Measurements from ENCODE around the gene SIGLEC8.
"Not testable (repeated sequence)": the region's sequence is repeated elsewhere in the genome, so short reads cannot be mapped to it uniquely, and the experiment has no call there.

SIGLEC8 gene

DNA sequence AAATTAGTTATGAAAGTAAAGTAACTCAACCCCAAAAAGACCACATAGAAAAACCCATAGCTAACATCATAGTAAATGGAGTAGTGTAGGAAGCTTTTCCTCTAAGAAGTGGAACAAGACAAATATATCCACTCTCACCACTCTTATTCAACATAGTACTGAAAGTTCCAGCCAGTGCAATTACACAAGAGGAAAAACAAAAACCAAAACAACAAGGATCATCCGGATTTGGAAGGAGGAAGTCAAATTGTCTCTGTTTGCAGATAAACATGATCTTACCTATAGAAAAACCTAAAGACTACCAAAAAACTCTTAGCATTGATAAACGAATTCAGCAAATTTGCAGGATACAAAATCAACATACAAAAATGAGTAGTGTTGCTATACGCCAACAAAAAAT, 8.5 kb upstream of the SIGLEC8 start:
- no peak overlapping the region for H2AFZ ChIP-seq (ENCODE audit: low read length)
- H2BK5ac ChIP-seq (ENCODE audit: low read length): no peak overlapping the region
- H2BK12ac ChIP-seq (ENCODE audit: low read length): no peak overlapping the region
- no peak overlapping the region for H4K8ac ChIP-seq (ENCODE audit: low read depth, low read length)
- no peak overlapping the region for H2BK15ac ChIP-seq (ENCODE audit: low read length)
- WGBS, 2 donors (ENCODE audit: extremely low coverage in 2 of 2, insufficient read length in 2 of 2, insufficient replicate concordance in 1 of 2): no CpG with 5 or more reads among the region's 3 CpGs
- no peak overlapping the region for H3K14ac ChIP-seq (ENCODE audit: low read length)
- no peak overlapping the region for H3K27ac ChIP-seq (replicated peaks; ENCODE audit: low read length)
- no peaks in the 10 kb centered on the region for H3K4me1 ChIP-seq (ENCODE audit: control insufficient read depth in 2 of 2, insufficient read depth in 1 of 2, low read depth in 1 of 2, low read length in 2 of 2)
- H3K27me3 ChIP-seq (ENCODE audit: control insufficient read depth in 3 of 3, insufficient read depth in 3 of 3, low read depth in 1 of 3, low read length in 3 of 3): peaks cover 0 to 36% (median 0%) of the 10 kb centered on the region in 3 experiments
- H3K4me2 ChIP-seq (ENCODE audit: insufficient read depth, low read length, poor library complexity, severe bottlenecking): no peak overlapping the region
- H2BK120ac ChIP-seq (ENCODE audit: low read depth, low read length): no peak overlapping the region
- H3K79me1 ChIP-seq (ENCODE audit: low read depth, low read length): no peaks in the 10 kb centered on the region
- H3K23ac ChIP-seq (ENCODE audit: low read depth, low read length, poor library complexity): no peak overlapping the region
- no peak overlapping the region for H2AK5ac ChIP-seq (ENCODE audit: low read depth, low read length)
- H3K9me3 ChIP-seq (replicated peaks in 1 of 2; ENCODE audit: control insufficient read depth in 2 of 2, insufficient read depth in 1 of 2, low read depth in 1 of 2, low read length in 2 of 2): peaks cover 0 to 2% of the 10 kb centered on the region in 2 donors
- no peaks in the 10 kb centered on the region for H3K36me3 ChIP-seq (replicated peaks in 1 of 2; ENCODE audit: control insufficient read depth in 2 of 2, insufficient read depth in 2 of 2, low read length in 2 of 2)
- no peak overlapping the region for H3K4ac ChIP-seq (ENCODE audit: low read length)
- H3K18ac ChIP-seq (ENCODE audit: low read length): no peak overlapping the region
- no peak for DNase-seq (ENCODE audit: low spot score)
- no peak overlapping the region for H4K91ac ChIP-seq (ENCODE audit: low read depth, low read length, poor library complexity)
- H3K4me3 ChIP-seq (ENCODE audit: low read length in 2 of 2): no peak overlapping the region
- no peak overlapping the region for H3K9ac ChIP-seq (ENCODE audit: low read depth, low read length, poor library complexity)

GRCh38 chr19:51463976-51464581, 5.8 kb upstream of the SIGLEC8 start:
- H3K23ac ChIP-seq (ENCODE audit: low read depth, low read length, poor library complexity); H3K4me3 ChIP-seq (ENCODE audit: low read length in 2 of 2); H3K4me1 ChIP-seq (ENCODE audit: control insufficient read depth in 2 of 2, insufficient read depth in 1 of 2, low read depth in 1 of 2, low read length in 2 of 2); H3K9me3 ChIP-seq (replicated peaks in 1 of 2; ENCODE audit: control insufficient read depth in 2 of 2, insufficient read depth in 1 of 2, low read depth in 1 of 2, low read length in 2 of 2); H3K9ac ChIP-seq (ENCODE audit: low read depth, low read length, poor library complexity); H2AFZ ChIP-seq (ENCODE audit: low read length); H3K18ac ChIP-seq (ENCODE audit: low read length); H3K4me2 ChIP-seq (ENCODE audit: insufficient read depth, low read length, poor library complexity, severe bottlenecking); H2AK5ac ChIP-seq (ENCODE audit: low read depth, low read length); H4K91ac ChIP-seq (ENCODE audit: low read depth, low read length, poor library complexity); H2BK15ac ChIP-seq (ENCODE audit: low read length); H4K8ac ChIP-seq (ENCODE audit: low read depth, low read length); H2BK5ac ChIP-seq (ENCODE audit: low read length); H3K36me3 ChIP-seq (replicated peaks in 1 of 2; ENCODE audit: control insufficient read depth in 2 of 2, insufficient read depth in 2 of 2, low read length in 2 of 2); H3K79me1 ChIP-seq (ENCODE audit: low read depth, low read length); H3K4ac ChIP-seq (ENCODE audit: low read length); DNase-seq (ENCODE audit: low spot score); H3K27ac ChIP-seq (replicated peaks; ENCODE audit: low read length); H3K14ac ChIP-seq (ENCODE audit: low read length); H2BK120ac ChIP-seq (ENCODE audit: low read depth, low read length); H2BK12ac ChIP-seq (ENCODE audit: low read length): not testable (repeated sequence)
- no CpG with 5 or more reads among the region's 33 CpGs for WGBS, 2 donors (ENCODE audit: extremely low coverage in 2 of 2, insufficient read length in 2 of 2, insufficient replicate concordance in 1 of 2)
- H3K27me3 ChIP-seq (ENCODE audit: control insufficient read depth in 3 of 3, insufficient read depth in 3 of 3, low read depth in 1 of 3, low read length in 3 of 3): peaks cover 0 to 43% (median 0%) of the 10 kb centered on the region in 3 experiments

DNA sequence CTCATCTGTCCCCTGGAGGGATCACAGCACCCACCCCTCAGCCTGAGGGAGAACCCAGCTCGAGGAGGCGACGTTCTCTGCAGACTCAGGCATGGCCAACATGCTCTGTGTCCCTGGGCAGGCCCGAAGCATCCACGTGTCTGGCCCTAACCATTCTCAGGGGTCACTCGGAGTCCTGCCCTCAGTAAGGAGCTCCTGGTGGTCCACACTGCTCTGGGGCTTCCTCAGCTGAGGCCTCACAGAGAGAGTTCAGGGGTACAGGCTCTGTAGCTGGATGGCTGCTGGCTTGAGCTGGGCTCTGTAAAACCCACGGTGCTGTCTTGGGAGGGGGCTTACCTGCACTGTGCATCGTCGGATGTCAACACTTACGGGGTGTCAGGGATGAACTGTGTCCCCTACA, 4.4 kb upstream of the SIGLEC8 start:
- H3K4ac ChIP-seq (ENCODE audit: low read length): no peak overlapping the region
- H3K4me2 ChIP-seq (ENCODE audit: insufficient read depth, low read length, poor library complexity, severe bottlenecking): no peak overlapping the region
- H3K4me1 ChIP-seq (ENCODE audit: control insufficient read depth in 2 of 2, insufficient read depth in 1 of 2, low read depth in 1 of 2, low read length in 2 of 2): no peaks in the 10 kb centered on the region
- no peak overlapping the region for H2AK5ac ChIP-seq (ENCODE audit: low read depth, low read length)
- H2BK15ac ChIP-seq (ENCODE audit: low read length): no peak overlapping the region
- no peak overlapping the region for H3K9ac ChIP-seq (ENCODE audit: low read depth, low read length, poor library complexity)
- H3K4me3 ChIP-seq (ENCODE audit: low read length in 2 of 2): peak overlapping the region in 1 of 2 donors; percentile 54
- no peak overlapping the region for H4K8ac ChIP-seq (ENCODE audit: low read depth, low read length)
- H3K36me3 ChIP-seq (replicated peaks in 1 of 2; ENCODE audit: control insufficient read depth in 2 of 2, insufficient read depth in 2 of 2, low read length in 2 of 2): no peaks in the 10 kb centered on the region
- no peak for DNase-seq (ENCODE audit: low spot score)
- H4K91ac ChIP-seq (ENCODE audit: low read depth, low read length, poor library complexity): no peak overlapping the region
- H2BK5ac ChIP-seq (ENCODE audit: low read length): no peak overlapping the region
- no peak overlapping the region for H2BK12ac ChIP-seq (ENCODE audit: low read length)
- H3K23ac ChIP-seq (ENCODE audit: low read depth, low read length, poor library complexity): no peak overlapping the region
- H3K27me3 ChIP-seq (ENCODE audit: control insufficient read depth in 3 of 3, insufficient read depth in 3 of 3, low read depth in 1 of 3, low read length in 3 of 3): peaks cover 0 to 50% (median 0%) of the 10 kb centered on the region in 3 experiments
- H2AFZ ChIP-seq (ENCODE audit: low read length): no peak overlapping the region
- no peak overlapping the region for H2BK120ac ChIP-seq (ENCODE audit: low read depth, low read length)
- H3K14ac ChIP-seq (ENCODE audit: low read length): no peak overlapping the region
- H3K18ac ChIP-seq (ENCODE audit: low read length): no peak overlapping the region
- H3K79me1 ChIP-seq (ENCODE audit: low read depth, low read length): no peaks in the 10 kb centered on the region
- no CpG with 5 or more reads among the region's 10 CpGs for WGBS, 2 donors (ENCODE audit: extremely low coverage in 2 of 2, insufficient read length in 2 of 2, insufficient replicate concordance in 1 of 2)
- peaks cover 0 to 2% of the 10 kb centered on the region in 2 donors for H3K9me3 ChIP-seq (replicated peaks in 1 of 2; ENCODE audit: control insufficient read depth in 2 of 2, insufficient read depth in 1 of 2, low read depth in 1 of 2, low read length in 2 of 2)
- H3K27ac ChIP-seq (replicated peaks; ENCODE audit: low read length): no peak overlapping the region

DNA sequence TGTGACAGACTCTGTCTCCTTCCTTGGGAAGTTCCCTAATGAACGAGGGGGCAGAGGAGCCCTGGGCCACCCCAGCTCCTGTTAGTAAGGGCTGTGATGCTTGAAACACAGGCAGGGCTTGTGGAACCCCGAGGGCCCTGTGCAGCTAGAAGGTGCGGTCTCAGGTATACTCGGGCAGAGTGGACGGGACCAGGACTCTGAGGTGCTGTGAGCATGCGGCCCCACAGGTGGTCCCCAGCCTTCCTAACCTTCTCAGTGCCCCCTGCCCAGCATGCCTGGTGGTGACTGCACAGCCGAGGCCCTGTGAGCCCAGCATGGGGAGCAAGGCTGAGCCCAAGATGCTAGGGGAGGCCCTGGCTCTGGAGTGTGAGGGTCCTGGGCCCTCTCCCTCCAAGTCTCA, 4.0 kb upstream of the SIGLEC8 start:
- no peak overlapping the region for H3K4ac ChIP-seq (ENCODE audit: low read length)
- DNase-seq (ENCODE audit: low spot score): no peak
- no peaks in the 10 kb centered on the region for H3K79me1 ChIP-seq (ENCODE audit: low read depth, low read length)
- H3K18ac ChIP-seq (ENCODE audit: low read length): no peak overlapping the region
- no peaks in the 10 kb centered on the region for H3K36me3 ChIP-seq (replicated peaks in 1 of 2; ENCODE audit: control insufficient read depth in 2 of 2, insufficient read depth in 2 of 2, low read length in 2 of 2)
- no peak overlapping the region for H3K27ac ChIP-seq (replicated peaks; ENCODE audit: low read length)
- no peak overlapping the region for H2BK12ac ChIP-seq (ENCODE audit: low read length)
- no peak overlapping the region for H4K8ac ChIP-seq (ENCODE audit: low read depth, low read length)
- H3K4me3 ChIP-seq (ENCODE audit: low read length in 2 of 2): peak overlapping the region in 1 of 2 donors; percentile 54
- peaks cover 0 to 53% (median 0%) of the 10 kb centered on the region in 3 experiments for H3K27me3 ChIP-seq (ENCODE audit: control insufficient read depth in 3 of 3, insufficient read depth in 3 of 3, low read depth in 1 of 3, low read length in 3 of 3)
- no peak overlapping the region for H2AK5ac ChIP-seq (ENCODE audit: low read depth, low read length)
- no CpG with 5 or more reads among the region's 7 CpGs for WGBS, 2 donors (ENCODE audit: extremely low coverage in 2 of 2, insufficient read length in 2 of 2, insufficient replicate concordance in 1 of 2)
- no peaks in the 10 kb centered on the region for H3K4me1 ChIP-seq (ENCODE audit: control insufficient read depth in 2 of 2, insufficient read depth in 1 of 2, low read depth in 1 of 2, low read length in 2 of 2)
- H2BK5ac ChIP-seq (ENCODE audit: low read length): no peak overlapping the region
- H2BK15ac ChIP-seq (ENCODE audit: low read length): no peak overlapping the region
- H2BK120ac ChIP-seq (ENCODE audit: low read depth, low read length): no peak overlapping the region
- no peak overlapping the region for H2AFZ ChIP-seq (ENCODE audit: low read length)
- no peak overlapping the region for H4K91ac ChIP-seq (ENCODE audit: low read depth, low read length, poor library complexity)
- H3K4me2 ChIP-seq (ENCODE audit: insufficient read depth, low read length, poor library complexity, severe bottlenecking): no peak overlapping the region
- no peak overlapping the region for H3K9ac ChIP-seq (ENCODE audit: low read depth, low read length, poor library complexity)
- H3K14ac ChIP-seq (ENCODE audit: low read length): no peak overlapping the region
- peaks cover 0 to 3% of the 10 kb centered on the region in 2 donors for H3K9me3 ChIP-seq (replicated peaks in 1 of 2; ENCODE audit: control insufficient read depth in 2 of 2, insufficient read depth in 1 of 2, low read depth in 1 of 2, low read length in 2 of 2)
- H3K23ac ChIP-seq (ENCODE audit: low read depth, low read length, poor library complexity): no peak overlapping the region
